ENCODE results near the gene KRT32. TPM values are rescaled to one million over a fixed set of nuclear protein-coding genes. Genes with fewer than 3 reads are reported as not detected.

Gene KRT32
- total RNA-seq, 1 donor from 2014 or later = not detected

GRCh38 chr17:41452281-41452680, 14.9 kb downstream of the KRT32 start:
- no peak overlapping the region for H3K27ac Mint-ChIP-seq
- H3K4me1 Mint-ChIP-seq (ENCODE audit: low read depth) = no peaks in the 10 kb centered on the region
- H3K9me3 Mint-ChIP-seq (ENCODE audit: low read depth) = peaks cover 10% of the 10 kb centered on the region
- no peak for DNase-seq (ENCODE audit: low spot score, unreplicated experiment)
- peaks cover 5% of the 10 kb centered on the region for H3K27me3 Mint-ChIP-seq
- no peak overlapping the region for H3K4me3 Mint-ChIP-seq (ENCODE audit: low read depth)
- no peaks in the 10 kb centered on the region for H3K36me3 Mint-ChIP-seq (ENCODE audit: insufficient read depth)
- TF ChIP-seq CTCF (IDR thresholded peaks at IDR 0.05; ENCODE audit: unreplicated experiment) = no peak

- Mint-ChIP-seq H3K4me3 (ENCODE audit: low read depth) (no peak overlapping the region), H3K4me1 (ENCODE audit: low read depth) (no peaks in the 10 kb centered on the region), H3K36me3 (ENCODE audit: insufficient read depth) (no peaks in the 10 kb centered on the region), H3K9me3 (ENCODE audit: low read depth) (peaks cover 10% of the 10 kb centered on the region), H3K27me3 (peaks cover 5% of the 10 kb centered on the region), H3K27ac (no peak overlapping the region)
- DNase-seq (ENCODE audit: low spot score, unreplicated experiment) = no peak
- TF ChIP-seq CTCF (IDR thresholded peaks at IDR 0.05; ENCODE audit: unreplicated experiment) = no peak
Observed at GRCh38 chr17:41451154-41451728, 15.9 kb downstream of the KRT32 start.

GRCh38 chr17:41449008-41449407, 18.2 kb downstream of the KRT32 start:
- no peak for DNase-seq (ENCODE audit: low spot score, unreplicated experiment)
- Mint-ChIP-seq H3K27ac (peak overlapping the region; percentile 39), H3K4me3 (ENCODE audit: low read depth) (no peak overlapping the region), H3K36me3 (ENCODE audit: insufficient read depth) (no peaks in the 10 kb centered on the region), H3K9me3 (ENCODE audit: low read depth) (peaks cover 10% of the 10 kb centered on the region), H3K4me1 (ENCODE audit: low read depth) (no peaks in the 10 kb centered on the region), H3K27me3 (peaks cover 3% of the 10 kb centered on the region)
- no peak for TF ChIP-seq CTCF (IDR thresholded peaks at IDR 0.05; ENCODE audit: unreplicated experiment)

GRCh38 chr17:41448506-41448905, 18.7 kb downstream of the KRT32 start:
- no peak for TF ChIP-seq CTCF (IDR thresholded peaks at IDR 0.05; ENCODE audit: unreplicated experiment)
- Mint-ChIP-seq H3K27me3 (peaks cover 3% of the 10 kb centered on the region), H3K4me1 (ENCODE audit: low read depth) (no peaks in the 10 kb centered on the region), H3K4me3 (ENCODE audit: low read depth) (no peak overlapping the region), H3K36me3 (ENCODE audit: insufficient read depth) (no peaks in the 10 kb centered on the region), H3K9me3 (ENCODE audit: low read depth) (peaks cover 10% of the 10 kb centered on the region), H3K27ac (no peak overlapping the region)
- no peak for DNase-seq (ENCODE audit: low spot score, unreplicated experiment)

- Mint-ChIP-seq H3K27me3 (peaks cover 19% of the 10 kb centered on the region), H3K4me3 (ENCODE audit: low read depth) (no peak overlapping the region), H3K4me1 (ENCODE audit: low read depth) (no peaks in the 10 kb centered on the region), H3K36me3 (ENCODE audit: insufficient read depth) (no peaks in the 10 kb centered on the region), H3K9me3 (ENCODE audit: low read depth) (peaks cover 7% of the 10 kb centered on the region), H3K27ac (no peak overlapping the region)
- DNase-seq (ENCODE audit: low spot score, unreplicated experiment) = no peak
- no peak for TF ChIP-seq CTCF (IDR thresholded peaks at IDR 0.05; ENCODE audit: unreplicated experiment)
Observed at GRCh38 chr17:41446806-41447205, 20.4 kb downstream of the KRT32 start.

Measured in progenitor cell of endocrine pancreas (in vitro differentiated cells).